Fibroblast of skin of scalp (primary cell): ENCODE results near the gene C19orf44.
A peak's percentile ranks its signal among the peaks of the same experiment; 100 is the strongest.
"Not testable (repeated sequence)": the region's sequence is repeated elsewhere in the genome, so short reads cannot be mapped to it uniquely, and the experiment has no call there.

Experiments used
- DNase-seq: peaks from one replicate; pipeline ENCODE4 v3.0.0-alpha.2; 2013

Gene C19orf44

DNA sequence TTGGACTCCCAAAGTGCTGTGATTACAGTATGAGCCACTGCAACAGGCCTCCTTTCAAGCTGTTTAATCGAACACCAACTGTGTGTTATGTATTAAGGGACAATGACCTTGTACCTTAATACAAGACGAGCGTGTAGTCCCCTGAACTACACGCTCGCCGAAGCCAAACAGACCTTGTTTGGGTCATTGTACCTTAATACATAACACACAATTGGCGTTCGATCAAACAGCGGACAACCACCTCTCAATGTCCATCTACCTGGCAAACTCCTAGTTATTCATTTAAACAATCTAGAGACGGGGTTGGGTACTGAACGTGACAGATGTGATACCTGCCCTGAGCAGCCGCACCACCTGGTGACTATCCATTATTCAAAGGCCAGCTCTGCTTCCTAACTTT is 44.8 kb downstream of the C19orf44 start:
- no peak for DNase-seq

- DNase-seq: no peak
Observed at GRCh38 chr19:16541526-16542044, 45.4 kb downstream of the C19orf44 start.

- DNase-seq: peak; percentile 95
Observed at GRCh38 chr19:16542045-16542909, 46.1 kb downstream of the C19orf44 start, which contains the start of gene CHERP. CHERP (minus strand) TSS chr19:16542437; CDS start chr19:16542378, 59 bp downstream.

DNA sequence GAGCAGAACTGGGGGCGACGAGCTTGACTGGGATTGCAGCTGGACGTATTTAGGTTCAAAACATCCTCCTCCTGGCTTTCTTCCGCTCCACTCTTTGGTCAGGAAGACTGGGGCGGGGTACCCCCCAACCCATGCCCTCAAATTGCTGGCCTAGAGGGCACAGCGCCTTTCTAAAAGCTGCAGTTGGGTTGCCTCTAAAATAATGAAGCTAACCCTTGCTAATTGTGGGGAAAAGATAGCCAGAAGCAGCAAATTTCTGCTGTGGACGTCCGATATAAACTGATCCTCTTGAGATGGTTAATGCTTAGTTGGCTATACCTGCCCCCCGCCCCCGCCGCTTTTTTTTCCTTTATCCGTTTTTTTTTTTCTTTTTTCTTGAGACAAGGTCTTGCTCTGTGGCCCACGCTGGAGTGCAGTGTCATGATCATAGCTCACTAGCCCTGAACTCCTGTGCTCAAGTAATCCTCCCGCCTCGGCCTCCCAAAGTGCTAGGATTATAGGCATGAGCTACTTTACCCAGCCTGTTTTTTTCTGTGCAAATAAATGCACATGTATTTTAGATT is 46.8 kb downstream of the C19orf44 start:
- no peak for DNase-seq

GRCh38 chr19:16543734-16544133 is 47.5 kb downstream of the C19orf44 start:
- DNase-seq: not testable (repeated sequence)

- no peak for DNase-seq
Observed at GRCh38 chr19:16544473-16545231, 48.5 kb downstream of the C19orf44 start.

GRCh38 chr19:16548956-16549355 is 52.8 kb downstream of the C19orf44 start:
- no peak for DNase-seq

DNA sequence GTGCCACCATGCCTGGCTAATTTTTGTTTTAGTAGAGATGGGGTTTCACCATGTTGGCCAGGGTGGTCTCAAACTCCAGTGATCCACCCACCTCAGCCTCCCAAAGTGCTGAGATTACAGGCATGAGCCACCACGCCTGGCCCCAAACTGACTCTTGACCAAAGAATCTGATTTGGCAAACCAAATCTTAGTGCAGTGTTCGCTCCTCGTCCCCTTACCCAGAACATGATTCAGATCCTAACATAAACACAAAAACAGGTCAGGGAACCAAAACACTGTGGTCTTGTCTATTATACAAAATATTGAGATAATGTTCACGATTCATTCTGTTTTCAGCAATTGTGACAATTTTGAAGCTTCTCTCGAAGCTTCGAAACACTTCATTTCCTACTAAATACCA is 55.7 kb downstream of the C19orf44 start:
- DNase-seq: not testable (repeated sequence)

GRCh38 chr19:16554776-16555175 is 58.6 kb downstream of the C19orf44 start:
- DNase-seq: no peak

DNA sequence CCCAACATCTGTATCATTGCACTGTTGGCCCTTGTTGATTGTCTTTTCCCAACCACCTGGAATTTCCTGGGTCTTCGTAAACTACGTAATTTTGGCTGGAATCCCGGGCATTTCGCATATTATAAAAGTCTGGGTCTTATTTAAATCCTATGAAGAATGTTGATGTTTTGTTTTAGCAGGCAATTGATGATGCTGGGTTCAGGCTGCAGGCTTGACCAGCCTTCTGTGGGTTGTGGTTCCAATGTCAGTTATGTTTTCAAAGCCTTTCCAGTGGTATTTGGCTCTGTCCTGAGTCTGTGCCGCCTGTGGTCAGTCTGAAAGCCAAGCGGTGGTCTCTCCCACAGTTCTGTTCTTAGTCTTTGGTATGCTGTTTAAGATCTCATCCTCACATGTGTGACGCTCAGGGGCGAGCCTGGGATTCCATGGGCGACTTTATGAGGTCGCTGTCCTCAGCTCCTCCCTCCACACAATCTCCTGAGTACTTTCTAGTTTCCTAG is 63.6 kb downstream of the C19orf44 start:
- DNase-seq: no peak

GRCh38 chr19:16561382-16561781 is 65.2 kb downstream of the C19orf44 start:
- no peak for DNase-seq

GRCh38 chr19:16562608-16563025 is 66.4 kb downstream of the C19orf44 start:
- DNase-seq: no peak

DNA sequence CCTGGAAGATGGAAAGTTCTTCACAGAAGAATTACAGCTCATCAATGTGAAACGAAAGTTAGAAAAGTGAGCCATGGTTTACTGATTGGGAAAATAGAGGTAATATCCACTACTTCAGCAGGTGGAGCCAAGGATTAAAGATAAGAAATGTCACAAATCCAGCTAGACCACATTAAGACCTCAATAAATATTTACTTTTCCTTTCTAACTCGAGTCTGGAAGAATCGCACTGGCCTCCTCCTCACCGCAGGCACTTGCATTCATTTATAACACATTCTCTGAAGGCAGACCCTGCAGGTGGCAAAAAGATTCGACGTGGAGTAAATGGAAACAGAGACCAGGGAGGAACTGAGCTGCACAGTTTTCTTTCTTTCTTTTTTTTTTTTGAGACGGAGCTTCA is 68.6 kb downstream of the C19orf44 start:
- DNase-seq: no peak

GRCh38 chr19:16566161-16566560 is 70.0 kb downstream of the C19orf44 start:
- no peak for DNase-seq

GRCh38 chr19:16566702-16567101 is 70.5 kb downstream of the C19orf44 start:
- no peak for DNase-seq

- no peak for DNase-seq
Observed at GRCh38 chr19:16569609-16570320, 73.6 kb downstream of the C19orf44 start.
